Breast epithelium (tissue), 3 donors: Measurements from ENCODE around the gene LAMC2.

Experiments
- POLR2A ChIP-seq: fragments of 450-650 bp; IDR thresholded peaks from one replicate; pipeline ENCODE4 v1.6.1; 2016; ENCODE audit warnings: antibody characterized with exemption, mild to moderate bottlenecking, moderate library complexity
- TF ChIP-seq, protein P1 (sequence below), 3 donors: fragments of 450-650 bp; IDR thresholded peaks; one replicate each; pipeline ENCODE4 v1.5.1; 2016 to 2017; ENCODE audit warnings: antibody characterized with exemption in 3 of 3, mild to moderate bottlenecking in 3 of 3, moderate library complexity in 3 of 3

GRCh38 chr1:183175631-183176030 lies 10.4 kb upstream of the LAMC2 start:
- TF ChIP-seq, protein P1, sequence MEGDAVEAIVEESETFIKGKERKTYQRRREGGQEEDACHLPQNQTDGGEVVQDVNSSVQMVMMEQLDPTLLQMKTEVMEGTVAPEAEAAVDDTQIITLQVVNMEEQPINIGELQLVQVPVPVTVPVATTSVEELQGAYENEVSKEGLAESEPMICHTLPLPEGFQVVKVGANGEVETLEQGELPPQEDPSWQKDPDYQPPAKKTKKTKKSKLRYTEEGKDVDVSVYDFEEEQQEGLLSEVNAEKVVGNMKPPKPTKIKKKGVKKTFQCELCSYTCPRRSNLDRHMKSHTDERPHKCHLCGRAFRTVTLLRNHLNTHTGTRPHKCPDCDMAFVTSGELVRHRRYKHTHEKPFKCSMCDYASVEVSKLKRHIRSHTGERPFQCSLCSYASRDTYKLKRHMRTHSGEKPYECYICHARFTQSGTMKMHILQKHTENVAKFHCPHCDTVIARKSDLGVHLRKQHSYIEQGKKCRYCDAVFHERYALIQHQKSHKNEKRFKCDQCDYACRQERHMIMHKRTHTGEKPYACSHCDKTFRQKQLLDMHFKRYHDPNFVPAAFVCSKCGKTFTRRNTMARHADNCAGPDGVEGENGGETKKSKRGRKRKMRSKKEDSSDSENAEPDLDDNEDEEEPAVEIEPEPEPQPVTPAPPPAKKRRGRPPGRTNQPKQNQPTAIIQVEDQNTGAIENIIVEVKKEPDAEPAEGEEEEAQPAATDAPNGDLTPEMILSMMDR (IDR thresholded peaks at IDR 0.05) = no peak
- no peak for TF ChIP-seq POLR2A
